Measurements from ENCODE around the gene CCNT1. TPM values are rescaled to one million over a fixed set of nuclear protein-coding genes. Genes with fewer than 3 reads are reported as not detected.
A peak's percentile ranks its signal among the peaks of the same experiment; 100 is the strongest.

The CCNT1 gene
- total RNA-seq, 1 experiment from 2014 or later = 50.0 TPM

GRCh38 chr12:48640428-48640827 is 76.1 kb downstream of the CCNT1 start:
- in situ Hi-C loops (cut with HindIII; ENCODE audit: low pct_unique_long_range_greater_than_20kb, low sequenced_read_pairs) (no loop called here), intact Hi-C loops (cut with micrococcal nuclease; ENCODE audit: unreplicated experiment) (no loop called here)
- TF ChIP-seq TCF7L2 (IDR thresholded peaks at IDR 0.05; ENCODE audit: low read depth, low read length) (no peak), CTCF (IDR thresholded peaks at IDR 0.05) (no peak), SIN3A (IDR thresholded peaks at IDR 0.05; ENCODE audit: borderline replicate concordance, insufficient read depth, low read depth, low read length) (no peak), POLR2AphosphoS5 (IDR thresholded peaks at IDR 0.05; ENCODE audit: low read depth, low read length) (no peak)
- TF ChIP-seq, protein P1, sequence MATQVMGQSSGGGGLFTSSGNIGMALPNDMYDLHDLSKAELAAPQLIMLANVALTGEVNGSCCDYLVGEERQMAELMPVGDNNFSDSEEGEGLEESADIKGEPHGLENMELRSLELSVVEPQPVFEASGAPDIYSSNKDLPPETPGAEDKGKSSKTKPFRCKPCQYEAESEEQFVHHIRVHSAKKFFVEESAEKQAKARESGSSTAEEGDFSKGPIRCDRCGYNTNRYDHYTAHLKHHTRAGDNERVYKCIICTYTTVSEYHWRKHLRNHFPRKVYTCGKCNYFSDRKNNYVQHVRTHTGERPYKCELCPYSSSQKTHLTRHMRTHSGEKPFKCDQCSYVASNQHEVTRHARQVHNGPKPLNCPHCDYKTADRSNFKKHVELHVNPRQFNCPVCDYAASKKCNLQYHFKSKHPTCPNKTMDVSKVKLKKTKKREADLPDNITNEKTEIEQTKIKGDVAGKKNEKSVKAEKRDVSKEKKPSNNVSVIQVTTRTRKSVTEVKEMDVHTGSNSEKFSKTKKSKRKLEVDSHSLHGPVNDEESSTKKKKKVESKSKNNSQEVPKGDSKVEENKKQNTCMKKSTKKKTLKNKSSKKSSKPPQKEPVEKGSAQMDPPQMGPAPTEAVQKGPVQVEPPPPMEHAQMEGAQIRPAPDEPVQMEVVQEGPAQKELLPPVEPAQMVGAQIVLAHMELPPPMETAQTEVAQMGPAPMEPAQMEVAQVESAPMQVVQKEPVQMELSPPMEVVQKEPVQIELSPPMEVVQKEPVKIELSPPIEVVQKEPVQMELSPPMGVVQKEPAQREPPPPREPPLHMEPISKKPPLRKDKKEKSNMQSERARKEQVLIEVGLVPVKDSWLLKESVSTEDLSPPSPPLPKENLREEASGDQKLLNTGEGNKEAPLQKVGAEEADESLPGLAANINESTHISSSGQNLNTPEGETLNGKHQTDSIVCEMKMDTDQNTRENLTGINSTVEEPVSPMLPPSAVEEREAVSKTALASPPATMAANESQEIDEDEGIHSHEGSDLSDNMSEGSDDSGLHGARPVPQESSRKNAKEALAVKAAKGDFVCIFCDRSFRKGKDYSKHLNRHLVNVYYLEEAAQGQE (IDR thresholded peaks at IDR 0.05; ENCODE audit: insufficient read depth in 1 of 2, low read depth in 2 of 2, low read length in 1 of 2) = no peak
- no peaks in the 10 kb centered on the region for H3K4me1 ChIP-seq (ENCODE audit: control insufficient read depth, insufficient read depth, low read length)
- ATAC-seq = peak; percentile 52; the same call in 1 of the 2 replicates
- DNase-seq (ENCODE audit: low read depth, low spot score) = no peak
- H3K36me3 ChIP-seq (ENCODE audit: control insufficient read depth, insufficient read depth, low read length) = peaks cover 4% of the 10 kb centered on the region; the same call in 1 of the 2 replicates
- no peaks in the 10 kb centered on the region for H3K9me3 ChIP-seq (ENCODE audit: control insufficient read depth, insufficient read depth, low read depth, low read length)
- H3K27ac ChIP-seq (ENCODE audit: low read length) = no peak overlapping the region
- POLR2A ChIA-PET = no interaction called here
- no TSS peak for BruUV-seq (replicated peaks)
- CTCF ChIA-PET = no interaction called here
- no peak overlapping the region for H3K4me3 ChIP-seq (ENCODE audit: low read depth in 2 of 2, low read length in 2 of 2)
- H3K27me3 ChIP-seq (ENCODE audit: control insufficient read depth, insufficient read depth, low read length) = no peaks in the 10 kb centered on the region

Small RNA genes lying within 50 kb of the gene (microRNA-seq; reads per million reads assigned to microRNA genes)
- 1.3 reads per million for gene MIR1291 (ENCODE audit: unreplicated experiment)

Other genes with a start within 250 kb of the CCNT1 start
- gene ANP32D, start 244.1 kb downstream of the CCNT1 start, total RNA-seq (2021; ENCODE audit: unreplicated experiment) = not detected
- gene C12orf54, start 234.2 kb downstream of the CCNT1 start, total RNA-seq (2021; ENCODE audit: unreplicated experiment) = not detected
- gene OR8S1, start 191.1 kb downstream of the CCNT1 start, total RNA-seq (2021; ENCODE audit: unreplicated experiment) = not detected
- gene LALBA, start 146.7 kb downstream of the CCNT1 start, total RNA-seq (2021; ENCODE audit: unreplicated experiment) = not detected
- 36.9 TPM for gene KANSL2, start 34.5 kb downstream of the CCNT1 start, total RNA-seq (2021; ENCODE audit: unreplicated experiment)
- gene ADCY6, start 72.4 kb upstream of the CCNT1 start, total RNA-seq (2021; ENCODE audit: unreplicated experiment) = 24.1 TPM
- gene CACNB3, start 101.8 kb upstream of the CCNT1 start, total RNA-seq (2021; ENCODE audit: unreplicated experiment) = 40.5 TPM
- 130 TPM for gene DDX23, start 135.5 kb upstream of the CCNT1 start, total RNA-seq (2021; ENCODE audit: unreplicated experiment)
- 0.44 TPM for gene RND1, start 149.2 kb upstream of the CCNT1 start, total RNA-seq (2021; ENCODE audit: unreplicated experiment)
- 21.1 TPM for gene FKBP11, start 208.8 kb upstream of the CCNT1 start, total RNA-seq (2021; ENCODE audit: unreplicated experiment)
- 224 TPM for gene ARF3, start 240.8 kb upstream of the CCNT1 start, total RNA-seq (2021; ENCODE audit: unreplicated experiment)